GM18508 (cell line): Measurements from ENCODE around the gene DMBT1.

ENCODE experiments used
- ATAC-seq: cut with Tn5 transposase; IDR thresholded peaks from one replicate; pipeline ENCODE4 v1.9.1; 2021; ENCODE audit warnings: moderate number of reproducible peaks; ENCODE audit not compliant: insufficient read depth, unreplicated experiment

DMBT1 gene

DNA sequence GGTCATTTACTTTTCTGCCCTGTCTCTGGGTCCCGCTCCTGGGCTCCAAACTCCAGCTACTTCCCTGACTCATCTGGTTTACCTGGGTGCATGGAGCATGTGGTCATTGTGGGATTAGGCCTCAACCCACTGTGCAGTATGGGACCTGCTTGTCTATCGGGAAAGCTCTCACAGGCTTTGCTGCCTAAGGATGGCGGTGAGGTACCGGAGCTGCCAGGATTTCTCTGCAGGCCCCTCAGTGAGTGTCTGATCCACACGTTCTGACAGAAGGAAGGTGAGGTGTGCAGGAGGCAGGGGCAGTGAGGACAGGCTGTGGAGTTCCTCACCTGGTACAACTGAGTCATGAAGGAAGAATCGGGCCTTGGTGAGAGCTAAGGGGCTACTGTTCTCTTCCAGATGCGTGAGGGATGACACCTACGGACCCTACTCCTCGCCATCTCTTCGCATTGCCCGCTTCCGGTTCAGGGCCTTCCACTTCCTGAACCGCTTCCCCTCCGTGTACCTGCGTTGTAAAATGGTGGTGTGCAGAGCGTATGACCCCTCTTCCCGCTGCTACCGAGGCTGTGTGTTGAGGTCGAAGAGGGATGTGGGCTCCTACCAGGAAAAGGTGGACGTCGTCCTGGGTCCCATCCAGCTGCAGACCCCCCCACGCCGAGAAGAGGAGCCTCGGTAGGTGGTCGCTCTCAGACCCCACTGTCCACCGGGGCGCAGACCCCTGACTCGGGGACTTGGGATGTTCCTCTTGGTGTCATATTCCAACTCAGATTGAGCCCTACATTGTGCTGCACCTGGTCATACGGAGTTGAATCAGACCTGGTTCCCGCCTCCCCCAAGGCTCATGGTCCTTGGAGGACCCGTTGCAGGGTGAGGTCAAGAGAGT is 82.4 kb downstream of the DMBT1 start:
- no peak for ATAC-seq

DNA sequence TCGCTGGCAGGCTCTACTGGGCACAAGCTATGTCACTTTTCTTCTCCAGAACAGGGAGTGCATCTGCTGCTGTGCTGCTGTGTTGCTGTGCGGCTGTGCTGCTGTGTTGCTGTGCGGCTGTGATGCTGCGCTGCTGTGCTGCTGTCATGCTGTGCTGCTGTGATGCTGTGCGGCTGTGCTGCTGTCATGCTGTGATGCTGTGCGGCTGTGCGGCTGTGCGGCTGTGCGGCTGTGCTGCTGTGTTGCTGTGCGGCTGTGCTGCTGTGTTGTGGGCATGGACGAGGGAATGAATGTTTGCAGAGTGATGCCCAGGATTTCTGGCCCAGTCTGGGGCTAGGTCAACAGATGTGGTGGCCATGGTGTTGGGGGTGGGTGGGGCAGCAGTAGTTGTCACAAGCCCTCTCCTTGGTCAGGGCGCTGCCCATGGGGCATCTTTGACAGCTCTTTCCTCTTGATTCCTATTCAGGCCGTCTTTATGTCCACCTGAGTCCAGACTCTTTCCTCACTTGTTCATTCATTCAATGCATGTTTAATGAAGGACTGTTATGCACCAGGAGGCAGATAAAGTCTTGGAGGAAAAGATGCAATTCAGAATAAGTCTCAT is 83.5 kb downstream of the DMBT1 start:
- ATAC-seq, result no peak

DNA sequence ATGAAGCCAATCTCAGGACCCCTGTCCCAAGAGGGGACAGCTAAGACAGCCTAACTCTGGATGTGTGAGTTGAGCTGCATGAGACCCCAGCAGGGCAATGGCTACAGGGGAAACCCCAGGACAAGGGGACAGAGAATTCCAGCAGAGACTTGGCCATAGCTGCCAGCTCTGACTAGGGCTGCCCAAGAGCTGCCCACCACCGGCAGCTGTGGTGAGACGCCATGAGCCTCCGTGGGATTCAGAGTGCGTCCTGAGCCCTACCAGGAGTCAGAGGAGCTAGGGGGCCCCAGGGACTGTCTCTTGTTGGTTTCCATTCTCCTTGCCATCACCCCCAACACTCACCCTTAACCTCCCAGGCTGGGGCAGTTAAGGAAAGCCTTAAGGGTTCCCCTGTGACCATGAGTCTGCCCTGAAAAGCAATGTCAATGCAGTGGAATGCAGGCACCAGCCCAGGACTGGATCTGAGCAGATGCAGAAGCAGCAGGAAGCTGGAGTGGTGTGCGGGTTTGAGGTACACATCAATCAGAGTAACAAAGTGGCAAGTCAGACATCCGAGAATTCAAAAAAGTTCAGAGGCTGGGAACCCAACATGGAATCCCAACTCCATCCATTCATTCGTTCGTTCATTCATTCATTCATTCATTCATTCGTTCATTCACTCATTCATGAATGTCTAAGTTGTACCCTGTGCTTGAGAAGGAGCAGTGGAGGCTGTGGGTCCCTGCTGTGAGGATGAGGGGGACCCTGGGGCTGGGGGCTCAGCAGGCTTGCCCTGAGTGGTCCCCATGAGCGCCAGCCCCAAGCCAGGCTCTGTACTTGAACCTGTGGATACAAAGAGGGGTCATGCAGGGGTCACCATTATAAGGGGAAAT is 86.2 kb downstream of the DMBT1 start:
- ATAC-seq, result no peak

DNA sequence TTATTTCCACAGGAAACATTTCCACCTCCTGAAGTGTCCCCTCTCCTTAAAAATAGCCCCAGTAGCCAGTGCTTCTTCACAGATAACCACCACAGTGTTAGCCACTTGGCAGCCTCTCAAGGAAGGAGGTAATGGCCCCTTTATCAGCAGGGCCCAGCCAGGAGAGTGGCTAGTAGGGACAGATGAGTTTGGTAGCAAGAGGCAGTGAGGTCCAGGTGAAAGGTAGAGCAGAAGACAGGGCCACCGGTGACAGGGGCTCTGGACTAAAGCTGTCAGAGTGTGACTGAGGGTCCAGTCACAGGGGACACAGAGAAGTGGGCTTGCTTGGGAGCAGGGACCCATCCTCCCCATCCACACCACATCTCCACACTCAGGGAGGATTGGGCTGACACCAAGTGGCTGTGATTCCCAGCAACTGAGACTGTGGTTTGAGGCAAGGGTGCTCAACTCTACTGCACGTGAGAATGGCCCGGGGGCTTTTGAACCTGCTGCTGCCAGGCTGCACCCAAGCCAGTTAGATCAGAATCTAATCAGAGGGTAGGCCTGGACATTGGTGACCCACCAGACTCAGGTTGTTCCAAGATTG is 86.9 kb downstream of the DMBT1 start:
- ATAC-seq, result no peak

DNA sequence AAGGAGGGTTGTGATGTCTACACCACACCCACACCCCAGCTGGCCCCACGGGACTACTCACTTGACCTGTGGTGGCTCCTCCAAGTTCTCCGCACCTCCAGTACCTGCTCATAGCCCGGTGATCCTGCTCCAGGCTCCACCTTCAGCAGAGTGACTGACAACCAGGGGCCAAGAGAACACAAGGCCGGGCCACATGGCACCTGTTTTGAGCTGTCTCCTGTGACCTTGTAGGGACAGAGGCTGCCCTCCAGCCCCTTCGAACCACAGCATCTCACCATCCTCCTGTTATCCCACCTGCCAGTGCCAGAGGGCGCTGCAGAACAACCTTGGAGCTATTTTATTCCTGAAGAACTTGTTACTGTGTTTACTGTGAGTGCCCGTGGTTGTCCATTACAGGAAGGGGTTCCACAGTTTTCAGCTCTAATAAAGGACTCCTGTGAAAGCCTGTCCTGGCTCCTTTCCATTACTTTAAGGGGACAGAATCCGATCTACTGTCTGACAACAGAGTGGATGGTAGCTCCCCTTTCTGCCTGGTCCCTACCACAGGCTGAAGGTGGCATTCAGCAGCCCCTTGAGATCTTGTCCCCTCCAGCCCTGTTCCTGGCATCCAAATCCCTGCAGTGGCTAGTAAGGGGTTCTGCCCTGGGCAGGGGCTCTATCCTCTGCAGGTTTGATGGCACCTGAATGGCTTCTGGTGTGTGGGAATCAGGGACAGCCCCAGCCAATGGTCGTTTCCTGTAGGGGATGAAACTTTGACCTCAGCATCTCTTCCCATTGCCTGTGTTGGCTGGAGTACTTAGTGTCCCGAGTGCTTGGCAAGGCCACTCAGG is 88.3 kb downstream of the DMBT1 start:
- ATAC-seq, result no peak

DNA sequence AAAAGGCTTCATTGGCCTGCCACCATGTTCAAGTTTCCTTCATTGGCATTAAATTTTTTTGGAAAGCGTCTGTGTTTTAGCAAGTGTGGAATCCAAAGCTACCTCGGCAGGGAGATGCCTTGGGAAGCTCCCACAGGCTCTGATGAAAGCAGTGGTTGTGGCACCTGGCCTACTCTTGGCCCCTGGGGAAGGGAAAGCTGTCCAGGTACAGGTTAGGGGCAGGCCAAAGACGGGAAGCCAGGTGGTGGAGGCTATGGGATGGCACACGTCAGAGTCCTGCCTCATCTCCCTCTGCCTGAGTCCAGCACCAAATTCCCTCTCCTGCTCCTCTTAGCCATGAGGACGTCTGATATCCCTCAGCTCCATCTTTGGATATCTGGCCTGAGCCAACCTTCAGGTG is 89.3 kb downstream of the DMBT1 start:
- ATAC-seq, result no peak

DNA sequence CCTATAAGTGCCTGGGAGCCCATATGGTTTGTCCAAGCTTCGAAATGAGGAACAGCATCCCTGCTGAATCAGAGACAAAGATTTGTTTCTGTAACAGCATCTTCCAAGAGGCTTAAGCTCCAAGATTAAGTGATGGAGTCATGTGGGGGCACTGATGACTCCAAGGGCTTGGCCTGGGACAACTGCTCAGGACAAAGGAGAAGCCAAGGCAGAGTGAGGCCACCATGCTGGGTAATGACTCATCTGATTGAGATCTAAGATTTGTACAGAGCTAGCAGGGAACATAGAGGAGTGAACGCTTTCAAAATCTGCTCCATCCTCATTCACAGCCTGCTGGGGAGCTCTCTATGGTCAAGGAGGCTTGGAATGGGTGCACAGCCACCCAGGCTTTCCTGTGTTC is 89.8 kb downstream of the DMBT1 start:
- no peak for ATAC-seq

DNA sequence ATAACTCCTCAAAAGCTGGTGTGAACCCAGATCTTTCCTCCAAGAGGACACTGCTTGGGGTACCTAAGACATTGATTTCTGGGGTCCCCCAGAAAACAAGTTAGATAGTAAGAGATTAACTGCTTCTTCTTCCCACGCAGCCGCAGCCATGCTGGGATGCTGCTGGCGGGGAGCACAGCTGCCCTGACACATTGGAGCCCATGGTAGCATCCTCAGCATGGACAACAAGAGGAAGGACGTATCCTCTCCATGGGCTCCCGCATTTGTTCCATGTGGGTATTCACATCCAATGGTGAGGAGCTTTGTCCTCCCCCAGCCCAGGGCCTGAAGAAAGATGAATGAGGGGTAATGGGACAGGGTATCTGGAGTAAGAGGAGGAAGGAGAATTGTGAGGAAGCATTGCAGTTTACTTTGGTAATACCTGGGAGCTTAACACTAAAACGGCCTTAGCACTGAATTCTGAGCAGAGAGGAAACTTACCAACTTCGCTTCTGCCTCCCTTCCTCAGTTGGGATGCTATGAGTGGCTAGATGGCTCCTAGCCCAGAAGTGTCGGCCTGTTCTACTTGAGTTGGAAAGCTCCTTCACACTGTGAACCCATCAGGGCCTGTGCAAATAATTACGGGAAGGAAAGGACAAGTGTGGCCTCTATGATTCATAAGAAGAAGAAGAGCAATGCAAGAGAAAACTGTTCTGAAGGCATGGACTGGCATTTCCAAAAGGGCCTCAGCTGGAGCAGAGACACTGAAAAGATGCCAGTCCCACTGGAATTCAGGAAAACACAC is 95.2 kb downstream of the DMBT1 start:
- ATAC-seq, result no peak

DNA sequence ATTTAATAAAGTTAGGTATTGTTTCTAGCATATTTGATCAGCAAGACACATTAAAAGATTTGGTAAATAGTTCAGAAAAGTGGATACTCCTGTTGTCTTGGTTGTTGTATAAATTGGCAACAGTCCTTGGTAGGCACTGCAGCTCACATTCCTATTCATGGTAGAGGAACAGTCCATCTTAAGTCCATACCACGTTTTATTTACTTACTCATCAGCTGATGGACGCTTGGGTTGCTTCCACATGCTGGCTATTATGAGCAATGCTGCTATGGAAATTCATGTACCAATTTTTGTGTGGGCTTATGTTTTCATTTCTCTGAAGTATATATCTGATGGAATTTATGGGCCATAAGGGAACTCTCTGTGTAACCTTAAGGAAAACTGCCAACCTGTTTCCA is 95.8 kb downstream of the DMBT1 start:
- no peak for ATAC-seq

DNA sequence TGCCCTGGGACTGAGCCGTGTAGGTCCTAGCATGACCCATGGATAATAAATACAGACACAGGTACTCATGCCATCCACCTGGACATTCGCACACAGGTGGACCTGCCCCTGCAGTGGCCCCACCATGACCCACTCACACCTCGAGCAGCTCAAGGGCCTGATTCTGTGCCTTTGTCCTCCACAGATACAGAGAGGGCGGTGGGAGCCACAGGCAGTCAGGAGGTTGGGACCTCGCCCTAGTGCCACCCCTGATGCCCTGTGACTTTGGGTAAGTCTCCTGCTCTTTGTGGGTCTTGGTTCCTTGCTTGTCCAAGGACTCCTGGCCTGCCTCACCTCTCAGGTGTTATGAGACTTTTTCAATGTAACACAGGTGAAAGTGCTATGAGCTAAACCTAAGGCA is 96.2 kb downstream of the DMBT1 start:
- ATAC-seq, result no peak

DNA sequence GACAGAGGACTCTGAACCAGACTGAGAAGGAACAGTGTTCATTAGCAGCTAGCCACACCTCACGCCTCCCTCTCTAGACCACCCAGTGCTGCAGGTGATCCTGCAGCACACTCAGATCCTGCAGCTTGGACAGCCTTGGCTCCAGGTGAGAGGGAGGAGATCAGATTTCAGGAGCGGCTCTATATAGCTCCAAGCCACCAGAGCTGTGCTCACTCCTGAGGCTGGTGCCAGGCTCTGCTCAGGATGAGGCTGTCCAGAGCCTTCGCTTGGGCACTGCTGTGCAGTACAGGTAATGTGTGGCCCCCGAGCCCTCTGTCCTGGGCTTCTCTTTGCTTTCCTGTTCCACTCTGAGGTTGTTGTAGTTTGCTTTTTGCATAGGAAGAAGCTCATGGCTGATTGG is 96.7 kb downstream of the DMBT1 start:
- no peak for ATAC-seq

DNA sequence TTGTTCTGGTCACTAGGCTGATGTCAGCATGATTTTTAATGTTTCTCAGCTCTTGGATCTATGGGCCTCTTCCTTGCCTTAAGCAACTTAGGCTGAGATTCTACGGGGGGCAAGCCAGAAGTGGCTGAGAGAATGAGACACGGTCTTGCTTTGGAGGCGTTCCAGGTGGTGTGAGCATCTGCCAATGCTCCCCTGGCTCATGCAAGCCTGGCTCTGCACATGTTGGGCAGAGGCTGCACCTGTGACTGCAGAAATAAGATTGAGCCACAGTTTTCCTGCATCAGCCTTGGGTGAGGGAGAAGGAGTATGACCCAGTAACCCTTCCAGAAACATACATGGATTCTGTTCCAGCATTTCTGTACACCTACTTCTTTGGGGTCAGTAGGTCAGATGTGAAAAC is 97.2 kb downstream of the DMBT1 start:
- ATAC-seq, result no peak

DNA sequence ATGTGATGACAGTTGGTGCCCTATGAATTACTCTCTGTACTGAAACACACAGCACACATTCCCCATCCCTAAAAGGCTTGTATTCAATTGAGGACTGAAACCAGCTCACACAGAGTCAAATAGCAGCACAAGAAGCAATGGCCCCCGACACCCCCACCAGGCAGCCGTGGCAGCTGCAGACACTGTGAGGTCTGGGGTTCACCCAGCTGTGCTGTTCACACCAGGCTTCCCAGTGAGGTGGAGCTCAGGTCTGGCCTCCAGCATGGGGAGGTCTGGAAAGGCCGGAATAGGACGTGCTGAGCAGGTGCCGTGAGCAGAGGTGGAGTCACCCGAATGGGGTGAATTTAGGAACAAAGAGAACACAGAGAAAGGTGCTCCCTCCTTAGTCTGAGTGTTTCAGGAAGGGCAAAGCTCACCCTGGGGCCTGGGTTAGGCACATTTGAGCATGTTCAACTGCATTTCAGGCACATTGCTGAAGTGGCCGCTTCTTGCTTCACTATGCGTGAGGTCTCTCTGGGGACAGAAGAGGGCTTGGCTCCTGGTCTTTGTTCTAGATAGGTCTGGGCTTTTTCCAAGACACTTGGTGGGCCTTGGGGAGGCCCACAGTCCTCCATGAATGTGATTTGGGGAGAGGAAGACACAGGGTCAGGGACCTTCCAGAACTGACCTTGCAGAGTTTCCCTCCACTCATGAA is 97.9 kb downstream of the DMBT1 start:
- ATAC-seq, result no peak

DNA sequence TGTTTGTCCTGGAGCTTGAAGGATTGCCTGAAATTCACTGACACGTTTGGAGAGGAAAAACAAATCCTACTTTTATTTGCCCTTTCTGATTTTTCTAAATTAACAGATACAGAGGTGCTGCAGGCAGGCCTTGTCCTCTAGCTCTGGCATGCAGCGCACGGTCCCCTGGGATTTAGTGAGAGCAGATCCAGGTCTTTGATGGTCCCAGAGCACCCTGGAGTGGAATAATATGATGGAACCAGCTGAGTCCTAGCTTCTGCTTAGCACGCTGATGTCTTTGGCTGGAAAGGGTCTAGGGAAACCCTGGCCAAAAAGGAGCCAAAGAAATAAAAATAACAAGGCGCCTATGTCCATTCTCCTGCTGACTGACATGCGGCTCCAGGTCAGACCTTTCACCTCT is 98.6 kb downstream of the DMBT1 start:
- ATAC-seq, result no peak

DNA sequence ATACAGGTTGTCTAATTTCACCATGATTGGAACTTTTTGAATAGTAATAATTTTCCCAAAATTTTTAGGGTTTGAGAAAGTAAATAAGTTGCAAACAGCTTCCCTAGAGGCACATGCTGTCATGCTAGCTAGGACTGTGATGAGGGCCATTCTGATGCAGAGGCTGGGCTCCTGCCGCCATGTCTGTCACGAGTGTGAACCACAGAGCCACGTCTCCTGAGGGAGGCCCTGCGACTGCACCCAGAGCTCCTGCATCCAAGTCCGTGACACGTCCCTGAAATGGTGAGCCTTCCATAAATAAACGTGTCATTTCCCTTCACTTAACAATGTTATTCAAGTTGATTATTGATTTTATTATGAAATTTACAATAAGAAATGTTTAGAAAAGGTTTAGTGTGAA is 99.1 kb downstream of the DMBT1 start:
- no peak for ATAC-seq

DNA sequence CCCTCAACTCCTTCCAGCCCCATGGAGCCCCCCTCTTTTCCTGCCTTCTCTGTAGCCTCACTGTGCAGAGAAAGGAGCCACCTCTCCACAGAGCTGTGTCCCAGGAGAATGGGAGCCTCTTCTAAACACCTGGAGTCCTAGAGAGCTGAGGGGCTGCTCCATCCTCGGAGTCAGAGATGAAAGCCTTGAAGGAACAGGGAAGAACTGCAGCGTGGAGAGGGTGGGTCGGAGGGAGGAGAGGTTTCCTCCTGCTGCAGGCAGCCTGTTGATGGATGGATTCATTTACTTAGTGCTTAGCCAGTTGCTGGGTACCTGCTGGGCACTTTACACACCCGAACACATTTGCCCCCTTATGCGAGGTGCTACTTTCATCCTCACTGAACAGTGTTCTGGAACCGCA is 100.1 kb downstream of the DMBT1 start:
- ATAC-seq, result no peak

DNA sequence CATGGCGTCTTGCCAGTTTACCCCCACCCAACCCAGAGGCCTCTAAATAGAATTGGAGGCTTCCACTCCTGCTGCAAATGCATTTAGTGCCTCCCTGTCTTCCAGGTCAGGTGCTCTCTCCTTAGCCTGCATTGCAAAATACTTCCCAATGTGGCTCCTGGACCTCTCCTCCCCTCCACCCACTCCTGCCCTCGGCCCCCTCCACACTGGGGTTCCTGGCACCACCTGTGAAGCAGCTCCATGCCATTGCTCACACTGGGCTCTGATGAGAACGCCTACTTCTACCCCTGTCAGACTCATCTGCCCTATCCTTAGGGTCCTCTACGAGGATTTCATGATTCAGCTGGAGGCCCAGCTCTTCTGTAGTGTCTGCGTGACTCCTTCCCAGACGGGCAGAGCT is 101.7 kb downstream of the DMBT1 start:
- ATAC-seq, result no peak

DNA sequence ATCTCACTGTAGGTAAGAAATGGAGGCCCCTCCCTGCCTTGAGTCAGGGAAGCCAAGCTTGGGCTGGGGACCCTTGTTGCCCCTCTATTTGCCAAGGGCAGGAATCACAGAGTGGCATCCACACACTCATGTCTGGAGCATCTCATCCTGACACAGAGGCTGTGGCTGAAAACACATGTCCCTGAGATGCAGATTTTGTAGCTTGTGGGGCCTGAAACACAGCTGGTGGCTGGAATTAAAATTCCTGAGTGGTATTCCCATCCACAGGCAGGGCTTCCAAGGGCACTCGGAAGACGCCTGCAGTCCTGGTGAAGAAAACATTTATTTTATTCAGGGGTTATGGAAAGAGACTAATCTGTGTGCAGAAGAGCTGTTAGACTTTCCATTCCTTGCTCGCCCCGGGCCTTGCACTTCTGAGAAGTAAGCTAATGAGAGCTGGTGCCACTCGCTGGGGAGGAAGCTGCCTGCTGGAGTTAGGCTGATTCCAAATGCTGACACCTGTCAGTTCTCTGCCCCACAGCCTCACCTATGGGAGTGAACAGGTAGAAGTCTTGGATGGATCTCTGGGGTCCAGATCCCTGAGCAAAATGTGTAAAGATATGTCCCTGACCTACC is 103.1 kb downstream of the DMBT1 start:
- ATAC-seq, result no peak
